CD4-positive, CD25-positive, alpha-beta regulatory T cell (primary cell): Measurements from ENCODE around the gene ITGB5. TPM values are rescaled to one million over a fixed set of nuclear protein-coding genes. Genes with fewer than 3 reads are reported as not detected.
A peak's percentile ranks its signal among the peaks of the same experiment; 100 is the strongest.

Experiments used
- ATAC-seq, 2 donors: fragments of 150-1000 bp; cut with Tn5 transposase; one replicate each; pipeline ENCODE4 v1.10.0; 2021; ENCODE audit warnings: low read depth in 2 of 2, moderate number of reproducible peaks in 2 of 2, moderate library complexity in 1 of 2
- DNase-seq, 3 donors: peaks; one replicate each; pipeline versions ENCODE4 v3.0.0 to v3.0.0-alpha.2; 2012 to 2022; ENCODE audit warnings: mixed read lengths in 1 of 3
- H3K27ac ChIP-seq: one replicate; pipeline ENCODE4 v1.7.0; 2013; ENCODE audit warnings: mild to moderate bottlenecking, low read length; ENCODE audit not compliant: insufficient read depth, poor library complexity, severe bottlenecking
- H3K27me3 ChIP-seq: one replicate; pipeline ENCODE4 v1.7.0; 2013; ENCODE audit warnings: low read length; ENCODE audit not compliant: control insufficient read depth, insufficient read depth
- H3K36me3 ChIP-seq: one replicate; pipeline ENCODE4 v1.7.0; 2013; ENCODE audit warnings: mild to moderate bottlenecking, low read length, moderate library complexity; ENCODE audit not compliant: control insufficient read depth, insufficient read depth
- H3K4me1 ChIP-seq: 2 replicates; pipeline ENCODE4 v1.7.0; 2013; ENCODE audit warnings: mild to moderate bottlenecking, low read length; ENCODE audit not compliant: insufficient read depth, control insufficient read depth, poor library complexity, severe bottlenecking
- H3K4me3 ChIP-seq: one replicate; pipeline ENCODE4 v1.7.0; 2013; ENCODE audit warnings: low read depth, mild to moderate bottlenecking, low read length, moderate library complexity
- H3K9me3 ChIP-seq, 2 experiments: 1 replicate in 1 of 2; 2 replicates in 1 of 2; pipeline ENCODE4 v1.7.0; 2013; ENCODE audit warnings: low read length in 2 of 2, mild to moderate bottlenecking in 1 of 2, moderate library complexity in 1 of 2; ENCODE audit not compliant: control insufficient read depth in 2 of 2
- H3K27ac Mint-ChIP-seq, 3 donors: one replicate each; pipeline ENCODE4 v1.8.0; 2020 to 2022; ENCODE audit warnings: mild to moderate bottlenecking in 3 of 3, mixed read lengths in 3 of 3, moderate library complexity in 2 of 3
- H3K27me3 Mint-ChIP-seq: one replicate; pipeline ENCODE4 v1.8.0; 2022; ENCODE audit warnings: mild to moderate bottlenecking, mixed read lengths
- H3K36me3 Mint-ChIP-seq: one replicate; pipeline ENCODE4 v1.8.0; 2020; ENCODE audit warnings: mixed read lengths
- H3K4me1 Mint-ChIP-seq, 4 donors: one replicate each; pipeline ENCODE4 v1.8.0; 2020 to 2022; ENCODE audit warnings: mixed read lengths in 4 of 4, mild to moderate bottlenecking in 1 of 4
- H3K4me3 Mint-ChIP-seq, 4 donors: one replicate each; pipeline ENCODE4 v1.8.0; 2020 to 2022; ENCODE audit warnings: mild to moderate bottlenecking in 4 of 4, mixed read lengths in 4 of 4, moderate library complexity in 3 of 4
- H3K9me3 Mint-ChIP-seq, 7 donors: one replicate each; pipeline ENCODE4 v1.8.0; 2020 to 2022; ENCODE audit warnings: mixed read lengths in 7 of 7, mild to moderate bottlenecking in 3 of 7, moderate library complexity in 2 of 7
- polyA plus RNA-seq, 4 donors: library from polyadenylated mRNA; unstranded; fragments of 300-500 nt; fragmentation: Illumina TruSeq; gene quantifications; one replicate each; pipeline ENCODE4 v1.2.3, GENCODE V29; 2021
- total RNA-seq: library from RNA; stranded (reverse); gene quantifications from one replicate; pipeline ENCODE4 v1.2.3, GENCODE V29; 2022

The ITGB5 gene
- total and polyA plus RNA-seq, 5 donors from 2014 or later = 0.15 to 4.5 (median 0.20) TPM; not detected in 1

GRCh38 chr3:124867511-124867910 is 19.7 kb downstream of the ITGB5 start:
- DNase-seq = no peak
- H3K4me1 Mint-ChIP-seq = peaks cover 0 to 5% (median 0%) of the 10 kb centered on the region in 4 donors
- Histone ChIP-seq H3K4me1 (no peaks in the 10 kb centered on the region), H3K27ac (no peak overlapping the region), H3K27me3 (no peaks in the 10 kb centered on the region), H3K4me3 (no peak overlapping the region), H3K36me3 (no peaks in the 10 kb centered on the region), H3K9me3 (no peaks in the 10 kb centered on the region)
- H3K36me3 Mint-ChIP-seq = no peaks in the 10 kb centered on the region
- ATAC-seq = no peak
- no peak overlapping the region for H3K4me3 Mint-ChIP-seq
- peaks cover 0 to 2% (median 0%) of the 10 kb centered on the region in 7 donors for H3K9me3 Mint-ChIP-seq
- peaks cover 38% of the 10 kb centered on the region for H3K27me3 Mint-ChIP-seq
- no peak overlapping the region for H3K27ac Mint-ChIP-seq

GRCh38 chr3:124862006-124862405 is 25.2 kb downstream of the ITGB5 start:
- no peaks in the 10 kb centered on the region for H3K36me3 ChIP-seq
- H3K4me1 ChIP-seq = no peaks in the 10 kb centered on the region
- H3K27me3 ChIP-seq = peaks cover 2% of the 10 kb centered on the region
- Mint-ChIP-seq H3K27ac (no peak overlapping the region), H3K36me3 (no peaks in the 10 kb centered on the region), H3K27me3 (peaks cover 28% of the 10 kb centered on the region), H3K9me3 (peaks cover 0 to 2% (median 0%) of the 10 kb centered on the region in 7 donors), H3K4me1 (no peaks in the 10 kb centered on the region), H3K4me3 (no peak overlapping the region)
- H3K4me3 ChIP-seq = no peak overlapping the region
- no peaks in the 10 kb centered on the region for H3K9me3 ChIP-seq
- no peak overlapping the region for H3K27ac ChIP-seq
- no peak for ATAC-seq
- no peak for DNase-seq

GRCh38 chr3:124861041-124861440 is 26.1 kb downstream of the ITGB5 start:
- Mint-ChIP-seq H3K4me1 (no peaks in the 10 kb centered on the region), H3K36me3 (peaks cover 3% of the 10 kb centered on the region), H3K9me3 (no peaks in the 10 kb centered on the region), H3K27me3 (peaks cover 24% of the 10 kb centered on the region), H3K27ac (no peak overlapping the region), H3K4me3 (peak overlapping the region in 1 of 4 donors; percentile 32)
- Histone ChIP-seq H3K4me3 (no peak overlapping the region), H3K27ac (no peak overlapping the region), H3K36me3 (no peaks in the 10 kb centered on the region), H3K4me1 (no peaks in the 10 kb centered on the region), H3K27me3 (peaks cover 2% of the 10 kb centered on the region), H3K9me3 (no peaks in the 10 kb centered on the region)
- DNase-seq = no peak
- no peak for ATAC-seq

GRCh38 chr3:124860599-124860998 is 26.6 kb downstream of the ITGB5 start:
- H3K4me1 ChIP-seq = no peaks in the 10 kb centered on the region
- H3K27me3 Mint-ChIP-seq = peaks cover 22% of the 10 kb centered on the region
- no peak overlapping the region for H3K4me3 Mint-ChIP-seq
- H3K27me3 ChIP-seq = peaks cover 2% of the 10 kb centered on the region
- H3K36me3 ChIP-seq = no peaks in the 10 kb centered on the region
- H3K27ac ChIP-seq = no peak overlapping the region
- no peaks in the 10 kb centered on the region for H3K4me1 Mint-ChIP-seq
- no peaks in the 10 kb centered on the region for H3K9me3 ChIP-seq
- H3K27ac Mint-ChIP-seq = no peak overlapping the region
- no peaks in the 10 kb centered on the region for H3K9me3 Mint-ChIP-seq
- no peak overlapping the region for H3K4me3 ChIP-seq
- no peak for DNase-seq
- peaks cover 3% of the 10 kb centered on the region for H3K36me3 Mint-ChIP-seq
- ATAC-seq = no peak

DNA sequence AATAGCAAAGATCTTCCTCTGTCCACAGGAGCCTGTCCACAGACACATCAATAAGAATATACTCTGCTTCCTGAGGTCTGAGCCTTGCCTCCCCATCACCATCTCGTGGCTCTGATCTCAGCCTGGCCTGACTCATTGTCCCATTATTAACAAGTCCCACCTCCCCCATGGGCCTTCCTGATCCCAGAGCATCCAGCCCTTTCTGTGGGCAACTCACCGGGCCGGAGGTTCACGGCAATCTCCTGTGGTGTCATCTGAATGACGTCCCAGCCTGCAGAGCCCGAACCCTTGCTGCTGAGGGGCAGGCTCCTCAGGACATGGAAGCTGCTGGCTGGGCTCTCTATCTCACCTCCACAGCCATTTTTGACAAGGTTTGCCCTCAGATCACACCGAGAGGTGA is 28.1 kb downstream of the ITGB5 start:
- DNase-seq (no peak), ATAC-seq (no peak)
- no peaks in the 10 kb centered on the region for H3K4me1 ChIP-seq
- H3K4me1 Mint-ChIP-seq = no peaks in the 10 kb centered on the region
- H3K36me3 ChIP-seq = no peaks in the 10 kb centered on the region
- H3K9me3 Mint-ChIP-seq = no peaks in the 10 kb centered on the region
- H3K9me3 ChIP-seq = no peaks in the 10 kb centered on the region
- no peak overlapping the region for H3K4me3 ChIP-seq
- H3K27ac ChIP-seq = no peak overlapping the region
- H3K4me3 Mint-ChIP-seq = no peak overlapping the region
- no peak overlapping the region for H3K27ac Mint-ChIP-seq
- H3K36me3 Mint-ChIP-seq = peaks cover 3% of the 10 kb centered on the region
- peaks cover 21% of the 10 kb centered on the region for H3K27me3 Mint-ChIP-seq
- peaks cover 2% of the 10 kb centered on the region for H3K27me3 ChIP-seq

- H3K4me1 Mint-ChIP-seq = no peaks in the 10 kb centered on the region
- no peak overlapping the region for H3K27ac Mint-ChIP-seq
- DNase-seq = no peak
- Histone ChIP-seq H3K9me3 (no peaks in the 10 kb centered on the region), H3K27ac (no peak overlapping the region), H3K4me1 (no peaks in the 10 kb centered on the region), H3K27me3 (peaks cover 2% of the 10 kb centered on the region), H3K36me3 (no peaks in the 10 kb centered on the region), H3K4me3 (no peak overlapping the region)
- H3K9me3 Mint-ChIP-seq = no peaks in the 10 kb centered on the region
- no peak overlapping the region for H3K4me3 Mint-ChIP-seq
- H3K36me3 Mint-ChIP-seq = peaks cover 3% of the 10 kb centered on the region
- H3K27me3 Mint-ChIP-seq = peaks cover 15% of the 10 kb centered on the region
- no peak for ATAC-seq
Measured at GRCh38 chr3:124858275-124858674, 28.9 kb downstream of the ITGB5 start.

- no peaks in the 10 kb centered on the region for H3K9me3 ChIP-seq
- Mint-ChIP-seq H3K4me1 (no peaks in the 10 kb centered on the region), H3K27me3 (peaks cover 15% of the 10 kb centered on the region), H3K9me3 (no peaks in the 10 kb centered on the region), H3K4me3 (no peak overlapping the region), H3K27ac (no peak overlapping the region), H3K36me3 (peaks cover 3% of the 10 kb centered on the region)
- no peak overlapping the region for H3K4me3 ChIP-seq
- no peaks in the 10 kb centered on the region for H3K36me3 ChIP-seq
- DNase-seq (no peak), ATAC-seq (no peak)
- no peak overlapping the region for H3K27ac ChIP-seq
- H3K27me3 ChIP-seq = peaks cover 2% of the 10 kb centered on the region
- H3K4me1 ChIP-seq = no peaks in the 10 kb centered on the region
Measured at GRCh38 chr3:124856677-124857076, 30.5 kb downstream of the ITGB5 start.

GRCh38 chr3:124854009-124854408 is 33.2 kb downstream of the ITGB5 start:
- no peak overlapping the region for H3K27ac ChIP-seq
- Mint-ChIP-seq H3K4me1 (peaks cover 0 to 1% (median 0%) of the 10 kb centered on the region in 4 donors), H3K9me3 (no peaks in the 10 kb centered on the region), H3K27ac (no peak overlapping the region), H3K27me3 (peaks cover 10% of the 10 kb centered on the region), H3K4me3 (no peak overlapping the region), H3K36me3 (peaks cover 3% of the 10 kb centered on the region)
- no peak for ATAC-seq
- H3K4me3 ChIP-seq = no peak overlapping the region
- H3K9me3 ChIP-seq = no peaks in the 10 kb centered on the region
- H3K27me3 ChIP-seq = peaks cover 2% of the 10 kb centered on the region
- no peak for DNase-seq
- no peaks in the 10 kb centered on the region for H3K36me3 ChIP-seq
- no peaks in the 10 kb centered on the region for H3K4me1 ChIP-seq
